Sigmoid colon (tissue), 7 donors: ENCODE measurements around the gene GPR160. TPM values are rescaled to one million over a fixed set of nuclear protein-coding genes. Genes with fewer than 3 reads are reported as not detected.

Experiments used
- DNase-seq: peaks from one replicate; pipeline ENCODE4 v3.0.0-alpha.2; 2019
- H3K27ac ChIP-seq, 4 donors: fragments of 200-600 bp; sonication (generic); one replicate each; pipeline ENCODE4 v1.5.1; 2016 to 2019; ENCODE audit warnings: mild to moderate bottlenecking in 1 of 4
- H3K27me3 ChIP-seq, 3 donors: fragments of 200-600 bp; sonication (generic); one replicate each; pipeline ENCODE4 v1.5.1; 2019; ENCODE audit warnings: mild to moderate bottlenecking in 1 of 3
- H3K36me3 ChIP-seq, 4 donors: fragments of 200-600 bp; sonication (generic); one replicate each; pipeline ENCODE4 v1.5.1; 2016 to 2019
- H3K4me1 ChIP-seq, 4 donors: fragments of 200-600 bp; sonication (generic); one replicate each; pipeline ENCODE4 v1.5.1; 2017 to 2019
- H3K4me3 ChIP-seq, 4 donors: fragments of 200-600 bp; sonication (generic); one replicate each; pipeline ENCODE4 v1.5.1; 2017 to 2019; ENCODE audit warnings: mild to moderate bottlenecking in 2 of 4, moderate library complexity in 1 of 4
- H3K9me3 ChIP-seq, 4 donors: fragments of 200-600 bp in 3 of 4; sonication (generic) in 3 of 4; one replicate each; pipeline versions ENCODE4 v1.5.1 to v1.6.1; 2013 to 2019
- CTCF ChIP-seq, 4 experiments: fragments of 450-650 bp in 3 of 4; fragments of 200-600 bp in 1 of 4; IDR thresholded peaks; one replicate each; pipeline ENCODE4 v1.5.1; 2016 to 2019; ENCODE audit warnings: antibody characterized with exemption in 4 of 4, mild to moderate bottlenecking in 3 of 4, moderate library complexity in 2 of 4
- EP300 ChIP-seq, 4 donors: sonication (generic); formaldehyde crosslinking; IDR thresholded peaks; one replicate each; pipeline ENCODE4 v1.6.1; 2017; ENCODE audit warnings: antibody characterized with exemption in 4 of 4
- POLR2A ChIP-seq, 2 donors: fragments of 450-650 bp; IDR thresholded peaks; one replicate each; pipeline ENCODE4 v1.6.1; 2016; ENCODE audit warnings: antibody characterized with exemption in 2 of 2, mild to moderate bottlenecking in 2 of 2, moderate library complexity in 2 of 2
- POLR2AphosphoS5 ChIP-seq, 4 donors: sonication (generic); formaldehyde crosslinking; IDR thresholded peaks; one replicate each; pipeline ENCODE4 v1.6.1; 2017; ENCODE audit warnings: antibody characterized with exemption in 4 of 4
- WGBS, 2 donors: extraction: QIAGEN DNeasy Blood & Tissue Kit; methylation state at CpG; one replicate each; pipeline ENCODE4 v1.1.7; 2013; 5-methylcytosine and 5-hydroxymethylcytosine counted together
- intact Hi-C: fragments of 100-400 bp; cut with DNase I; formaldehyde crosslinking; loops from one replicate; pipeline ENCODE4 v1.15.1; 2023
- polyA plus RNA-seq, 3 donors: library from polyadenylated mRNA; stranded (reverse); fragments of 200-250 nt; gene quantifications; one replicate each; pipeline ENCODE4 v1.2.3, GENCODE V29; 2013
- total RNA-seq, 4 donors: library from RNA; depleted of rRNA; stranded (reverse); fragments of >200 nt; gene quantifications; one replicate each; pipeline ENCODE4 v1.1.0, GENCODE V29; 2016
- donor health status: healthy with polysubstance abuse.
- donor health status: Bipolar disorder and iron deficiency.
- donor health status: healthy.

Gene GPR160
- total and polyA plus RNA-seq, 7 donors, result 0.16 to 93.7 (median 14.9) TPM; not detected in 1

- H3K27me3 ChIP-seq, result no peaks in the 10 kb centered on the region
- WGBS, 2 donors, result 97 to 98% methylated on average over 20 of the region's 20 CpGs
- no peaks in the 10 kb centered on the region for H3K4me1 ChIP-seq
- no peak overlapping the region for H3K27ac ChIP-seq
- no peak overlapping the region for H3K4me3 ChIP-seq
- TF ChIP-seq POLR2AphosphoS5 (IDR thresholded peaks at IDR 0.05) (no peak), POLR2A (IDR thresholded peaks at IDR 0.05) (no peak), EP300 (IDR thresholded peaks at IDR 0.05) (no peak), CTCF (IDR thresholded peaks at IDR 0.05) (no peak)
- intact Hi-C loops, result no loop called here
- no peaks in the 10 kb centered on the region for H3K36me3 ChIP-seq
- H3K9me3 ChIP-seq, result no peaks in the 10 kb centered on the region
- DNase-seq, result no peak
Observed at GRCh38 chr3:170062068-170062467, 24.3 kb downstream of the GPR160 start.

- DNase-seq, result no peak
- Histone ChIP-seq H3K9me3 (no peaks in the 10 kb centered on the region), H3K27me3 (no peaks in the 10 kb centered on the region), H3K27ac (no peak overlapping the region), H3K4me3 (no peak overlapping the region), H3K36me3 (no peaks in the 10 kb centered on the region), H3K4me1 (no peaks in the 10 kb centered on the region)
- no peak for TF ChIP-seq POLR2AphosphoS5 (IDR thresholded peaks at IDR 0.05)
- no peak for TF ChIP-seq POLR2A (IDR thresholded peaks at IDR 0.05)
- no peak for TF ChIP-seq CTCF (IDR thresholded peaks at IDR 0.05)
- TF ChIP-seq EP300 (IDR thresholded peaks at IDR 0.05), result no peak
- intact Hi-C loops, result no loop called here
- 96 to 97% methylated on average over 16 of the region's 16 CpGs for WGBS, 2 donors
Observed at GRCh38 chr3:170062769-170063168, 25.0 kb downstream of the GPR160 start.

GRCh38 chr3:170063691-170064090 lies 25.9 kb downstream of the GPR160 start:
- H3K4me1 ChIP-seq, result no peaks in the 10 kb centered on the region

GRCh38 chr3:170064108-170064507 lies 26.3 kb downstream of the GPR160 start:
- Histone ChIP-seq H3K4me1 (no peaks in the 10 kb centered on the region), H3K27ac (no peak overlapping the region), H3K4me3 (no peak overlapping the region), H3K36me3 (no peaks in the 10 kb centered on the region), H3K9me3 (no peaks in the 10 kb centered on the region), H3K27me3 (no peaks in the 10 kb centered on the region)
- WGBS, 2 donors, result 96% methylated on average over 18 of the region's 18 CpGs
- TF ChIP-seq POLR2A (IDR thresholded peaks at IDR 0.05), result no peak
- no peak for TF ChIP-seq CTCF (IDR thresholded peaks at IDR 0.05)
- TF ChIP-seq POLR2AphosphoS5 (IDR thresholded peaks at IDR 0.05), result no peak
- no peak for TF ChIP-seq EP300 (IDR thresholded peaks at IDR 0.05)
- intact Hi-C loops, result no loop called here
- DNase-seq, result no peak

More at GRCh38 chr3:170063691-170064090, 25.9 kb downstream of the GPR160 start:
- Histone ChIP-seq H3K4me3 (no peak overlapping the region), H3K36me3 (no peaks in the 10 kb centered on the region), H3K27me3 (no peaks in the 10 kb centered on the region), H3K9me3 (no peaks in the 10 kb centered on the region), H3K27ac (no peak overlapping the region)
- no peak for DNase-seq
- TF ChIP-seq CTCF (IDR thresholded peaks at IDR 0.05) (no peak), POLR2AphosphoS5 (IDR thresholded peaks at IDR 0.05) (no peak), POLR2A (IDR thresholded peaks at IDR 0.05) (no peak), EP300 (IDR thresholded peaks at IDR 0.05) (no peak)
- 93 to 95% methylated on average over 15 of the region's 15 CpGs for WGBS, 2 donors
- intact Hi-C loops, result no loop called here

- intact Hi-C loops, result no loop called here
- Histone ChIP-seq H3K27ac (no peak overlapping the region), H3K27me3 (no peaks in the 10 kb centered on the region), H3K4me1 (no peaks in the 10 kb centered on the region), H3K36me3 (peaks cover 0 to 4% (median 0%) of the 10 kb centered on the region in 4 donors), H3K4me3 (no peak overlapping the region), H3K9me3 (no peaks in the 10 kb centered on the region)
- WGBS, 2 donors, result 60 to 86% methylated on average over 4 of the region's 4 CpGs
- DNase-seq, result no peak
- TF ChIP-seq CTCF (IDR thresholded peaks at IDR 0.05), result no peak
Observed at GRCh38 chr3:170075441-170076091, 37.8 kb downstream of the GPR160 start.
